Measurements from ENCODE around the gene NRXN3. TPM values are rescaled to one million over a fixed set of nuclear protein-coding genes. Genes with fewer than 3 reads are reported as not detected.
"Not testable (repeated sequence)": the region's sequence is repeated elsewhere in the genome, so short reads cannot be mapped to it uniquely, and the experiment has no call there.

Gene NRXN3
- total and polyA plus RNA-seq, 8 donors, result 1.3 to 7.6 (median 1.5) TPM

DNA sequence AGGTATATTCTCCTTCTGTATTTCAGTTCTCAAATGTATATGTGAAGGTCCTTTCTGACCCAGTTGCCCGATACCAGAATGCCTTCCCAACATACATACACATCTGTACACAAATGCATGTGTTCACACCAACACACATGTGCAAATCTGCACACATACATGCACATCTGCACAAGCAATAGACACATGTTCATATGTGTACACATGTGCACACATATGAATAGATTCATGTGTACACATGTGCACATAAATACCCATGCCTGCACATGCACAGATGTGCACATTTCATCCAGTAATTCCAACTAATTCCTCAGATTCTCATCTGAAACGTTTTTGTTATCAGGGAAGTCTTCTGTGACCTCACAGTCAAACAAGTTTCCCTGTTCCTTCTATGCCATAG is 933.6 kb downstream of the NRXN3 start:
- ATAC-seq (no peak), DNase-seq (no peak)
- Histone ChIP-seq H3K9me3 (no peaks in the 10 kb centered on the region), H3K27me3 (no peaks in the 10 kb centered on the region), H3K4me1 (no peaks in the 10 kb centered on the region), H3K36me3 (no peaks in the 10 kb centered on the region), H3K27ac (no peak overlapping the region), H3K4me3 (no peak overlapping the region)
- TF ChIP-seq, protein P1, sequence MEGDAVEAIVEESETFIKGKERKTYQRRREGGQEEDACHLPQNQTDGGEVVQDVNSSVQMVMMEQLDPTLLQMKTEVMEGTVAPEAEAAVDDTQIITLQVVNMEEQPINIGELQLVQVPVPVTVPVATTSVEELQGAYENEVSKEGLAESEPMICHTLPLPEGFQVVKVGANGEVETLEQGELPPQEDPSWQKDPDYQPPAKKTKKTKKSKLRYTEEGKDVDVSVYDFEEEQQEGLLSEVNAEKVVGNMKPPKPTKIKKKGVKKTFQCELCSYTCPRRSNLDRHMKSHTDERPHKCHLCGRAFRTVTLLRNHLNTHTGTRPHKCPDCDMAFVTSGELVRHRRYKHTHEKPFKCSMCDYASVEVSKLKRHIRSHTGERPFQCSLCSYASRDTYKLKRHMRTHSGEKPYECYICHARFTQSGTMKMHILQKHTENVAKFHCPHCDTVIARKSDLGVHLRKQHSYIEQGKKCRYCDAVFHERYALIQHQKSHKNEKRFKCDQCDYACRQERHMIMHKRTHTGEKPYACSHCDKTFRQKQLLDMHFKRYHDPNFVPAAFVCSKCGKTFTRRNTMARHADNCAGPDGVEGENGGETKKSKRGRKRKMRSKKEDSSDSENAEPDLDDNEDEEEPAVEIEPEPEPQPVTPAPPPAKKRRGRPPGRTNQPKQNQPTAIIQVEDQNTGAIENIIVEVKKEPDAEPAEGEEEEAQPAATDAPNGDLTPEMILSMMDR (IDR thresholded peaks at IDR 0.05), result no peak
- intact Hi-C loops (cut with DNase I), result no loop called here

DNA sequence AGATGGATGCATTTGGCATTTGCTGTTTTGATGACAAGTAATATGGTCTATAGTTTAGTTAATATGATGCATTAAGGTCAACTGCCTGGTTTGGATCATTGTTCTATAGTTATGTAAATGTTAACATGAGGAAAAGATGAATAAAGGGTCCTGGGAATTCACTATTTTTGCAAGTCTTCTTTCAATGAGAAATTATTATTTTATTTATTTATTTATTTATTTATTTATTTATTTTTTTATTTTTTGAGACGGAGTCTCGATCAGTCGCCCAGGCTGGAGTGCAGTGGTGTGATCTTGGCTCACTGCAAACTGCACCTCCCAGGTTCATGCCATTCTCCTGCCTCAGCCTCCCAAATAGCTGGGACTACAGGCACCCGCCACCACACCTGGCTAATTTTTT is 940.4 kb downstream of the NRXN3 start:
- not testable (repeated sequence) for DNase-seq

DNA sequence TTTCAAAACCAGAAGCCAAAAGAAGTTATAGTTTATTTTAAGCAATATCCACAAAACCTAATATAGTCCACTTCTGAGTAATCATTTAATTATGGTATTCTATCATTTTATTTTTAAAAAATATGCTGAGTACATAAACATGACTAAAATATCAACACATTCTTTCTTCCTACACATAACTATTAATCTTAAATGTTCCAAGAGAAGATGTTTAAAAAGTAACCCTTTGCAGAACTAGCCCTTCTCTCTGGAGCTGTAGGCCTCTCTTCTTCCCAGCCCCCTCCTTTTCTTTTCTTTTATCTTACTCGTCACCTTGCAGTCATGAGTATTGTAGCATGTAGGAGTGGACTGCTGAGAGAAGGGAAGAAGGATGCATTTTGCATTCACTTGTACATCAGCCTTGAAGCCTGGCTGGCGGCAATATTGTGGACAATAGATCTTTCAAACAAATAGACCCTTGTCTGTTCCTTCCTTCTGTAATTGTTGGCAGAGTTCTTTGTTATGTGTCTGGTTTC is 941.9 kb downstream of the NRXN3 start:
- Histone ChIP-seq H3K4me1 (no peaks in the 10 kb centered on the region), H3K27ac (no peak overlapping the region), H3K9me3 (no peaks in the 10 kb centered on the region), H3K4me3 (no peak overlapping the region), H3K27me3 (no peaks in the 10 kb centered on the region), H3K36me3 (no peaks in the 10 kb centered on the region)
- ATAC-seq (no peak), DNase-seq (no peak)
- TF ChIP-seq, protein P1 (IDR thresholded peaks at IDR 0.05), result no peak
- intact Hi-C loops (cut with DNase I), result no loop called here

More for the DNA sequence above, 940.4 kb downstream of the NRXN3 start:
- H3K4me3 ChIP-seq; H3K36me3 ChIP-seq; intact Hi-C loops (cut with DNase I); H3K27me3 ChIP-seq; H3K4me1 ChIP-seq; H3K27ac ChIP-seq; ATAC-seq; H3K9me3 ChIP-seq: not testable (repeated sequence)

DNA sequence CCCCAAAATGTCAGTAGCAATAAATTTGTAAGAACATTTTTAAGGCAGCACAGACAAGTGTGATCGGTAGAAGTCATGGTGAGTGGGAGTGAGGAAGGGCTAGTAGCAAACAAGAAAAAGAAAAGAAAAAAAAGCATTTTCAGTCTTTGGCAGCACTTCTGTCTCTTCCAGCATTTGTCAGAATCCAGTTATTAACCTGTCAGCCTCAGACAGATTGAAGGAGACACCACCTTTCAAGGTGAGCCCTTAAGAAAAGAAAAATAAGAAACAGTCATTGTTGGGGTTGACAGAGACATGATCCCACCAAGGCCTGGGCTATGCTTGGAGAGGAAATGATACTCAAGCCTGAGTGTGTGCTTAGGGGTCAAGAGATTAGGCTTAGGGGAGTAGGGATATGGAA is 947.4 kb downstream of the NRXN3 start:
- Histone ChIP-seq H3K27me3 (no peaks in the 10 kb centered on the region), H3K9me3 (no peaks in the 10 kb centered on the region), H3K27ac (no peak overlapping the region), H3K4me1 (no peaks in the 10 kb centered on the region), H3K4me3 (no peak overlapping the region), H3K36me3 (no peaks in the 10 kb centered on the region)
- ATAC-seq, result no peak
- TF ChIP-seq, protein P1 (IDR thresholded peaks at IDR 0.05), result no peak
- DNase-seq, result no peak
- intact Hi-C loops (cut with DNase I), result no loop called here

DNA sequence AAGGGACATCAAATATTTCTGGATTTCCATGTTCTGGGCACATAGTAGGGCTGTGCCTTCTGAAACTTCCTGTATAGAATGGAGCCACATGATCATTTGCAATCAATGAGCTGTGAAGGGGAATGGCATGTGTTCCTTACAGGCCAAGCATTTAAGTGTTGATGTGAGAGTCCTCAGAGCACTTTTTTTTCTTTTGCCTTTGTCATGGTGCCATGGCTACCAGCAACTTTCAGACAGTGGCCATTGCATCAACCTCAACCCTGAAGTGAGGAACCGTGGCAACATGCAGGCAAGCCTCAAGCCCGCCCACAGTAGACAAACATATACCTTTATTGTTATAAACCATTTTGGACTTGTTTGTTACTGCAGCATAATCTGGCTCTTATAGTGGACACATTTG is 948.1 kb downstream of the NRXN3 start:
- Histone ChIP-seq H3K27me3 (no peaks in the 10 kb centered on the region), H3K4me1 (no peaks in the 10 kb centered on the region)
- TF ChIP-seq, protein P1 (IDR thresholded peaks at IDR 0.05), result no peak

DNA sequence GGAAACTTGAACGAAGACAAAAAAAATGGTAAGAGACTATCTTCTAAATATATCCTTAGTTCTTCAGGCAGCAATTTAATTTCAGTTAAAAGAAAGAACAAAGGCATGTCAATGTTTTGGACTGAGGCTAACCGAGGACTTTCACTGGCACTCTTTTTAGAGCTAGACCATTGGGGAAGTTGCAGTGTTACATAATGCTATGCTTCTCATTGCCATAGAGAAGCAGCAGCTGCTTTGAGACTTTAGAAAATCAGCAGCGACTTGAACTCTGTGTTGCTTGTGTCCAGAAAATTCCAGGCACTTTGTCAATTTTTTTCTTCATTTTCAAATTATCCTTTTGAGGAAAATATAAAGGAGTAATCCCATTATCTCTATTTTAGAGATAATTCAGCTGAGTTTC is 964.2 kb downstream of the NRXN3 start:
- Histone ChIP-seq H3K9me3 (no peaks in the 10 kb centered on the region), H3K4me1 (no peaks in the 10 kb centered on the region), H3K27me3 (no peaks in the 10 kb centered on the region), H3K36me3 (no peaks in the 10 kb centered on the region), H3K4me3 (no peak overlapping the region), H3K27ac (no peak overlapping the region)
- DNase-seq (peak in 2 of 4 donors; percentile 24 to 58), ATAC-seq (no peak)
- intact Hi-C loops (cut with DNase I), result no loop called here
- TF ChIP-seq, protein P1 (IDR thresholded peaks at IDR 0.05), result no peak

More for the DNA sequence above, 948.1 kb downstream of the NRXN3 start:
- H3K27ac ChIP-seq, result no peak overlapping the region
- no peaks in the 10 kb centered on the region for H3K9me3 ChIP-seq
- H3K4me3 ChIP-seq, result no peak overlapping the region
- ATAC-seq (no peak), DNase-seq (no peak)
- no peaks in the 10 kb centered on the region for H3K36me3 ChIP-seq
- intact Hi-C loops (cut with DNase I), result no loop called here

All from left lung (tissue), 10 donors.